ENCODE data around the gene TDRD9.

TDRD9 gene

DNA sequence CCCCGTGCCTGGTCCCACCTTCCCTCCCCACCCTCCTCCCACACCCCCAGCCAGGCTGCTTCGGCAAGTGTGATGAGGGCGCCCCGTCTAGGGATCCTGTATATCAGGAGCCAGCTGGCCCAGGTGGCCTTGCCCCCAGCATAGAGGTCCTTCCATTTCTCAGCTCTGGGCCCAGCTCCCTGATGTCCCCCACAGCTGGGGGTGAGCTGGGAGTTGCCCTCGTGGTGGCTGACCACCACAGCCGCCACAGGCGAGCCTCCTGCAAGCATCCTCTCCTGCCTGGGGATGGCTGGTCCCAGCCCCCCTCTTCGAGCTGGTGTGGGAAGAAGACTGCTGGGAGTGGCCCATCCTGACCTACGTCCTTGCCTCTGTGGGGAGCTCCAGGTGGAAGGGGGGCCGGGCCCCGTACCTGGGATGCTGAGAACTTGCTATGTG is 164.7 kb downstream of the TDRD9 start:
- no peaks in the 10 kb centered on the region for H3K79me2 ChIP-seq (ENCODE audit: control insufficient read depth, insufficient read depth, low read length, unreplicated experiment)
- no peak overlapping the region for H3K27ac ChIP-seq (ENCODE audit: low read depth, low read length)
- no peak overlapping the region for H2AFZ ChIP-seq (ENCODE audit: low read length, unreplicated experiment)
- H3K27me3 ChIP-seq (ENCODE audit: insufficient read depth, low read length) = no peaks in the 10 kb centered on the region
- H3K4me3 ChIP-seq (ENCODE audit: low read depth, low read length) = no peak overlapping the region
- H3K4me1 ChIP-seq (ENCODE audit: control insufficient read depth, insufficient read depth, low read length, unreplicated experiment) = no peaks in the 10 kb centered on the region
- H3K36me3 ChIP-seq (ENCODE audit: insufficient read depth, low read length) = no peaks in the 10 kb centered on the region

DNA sequence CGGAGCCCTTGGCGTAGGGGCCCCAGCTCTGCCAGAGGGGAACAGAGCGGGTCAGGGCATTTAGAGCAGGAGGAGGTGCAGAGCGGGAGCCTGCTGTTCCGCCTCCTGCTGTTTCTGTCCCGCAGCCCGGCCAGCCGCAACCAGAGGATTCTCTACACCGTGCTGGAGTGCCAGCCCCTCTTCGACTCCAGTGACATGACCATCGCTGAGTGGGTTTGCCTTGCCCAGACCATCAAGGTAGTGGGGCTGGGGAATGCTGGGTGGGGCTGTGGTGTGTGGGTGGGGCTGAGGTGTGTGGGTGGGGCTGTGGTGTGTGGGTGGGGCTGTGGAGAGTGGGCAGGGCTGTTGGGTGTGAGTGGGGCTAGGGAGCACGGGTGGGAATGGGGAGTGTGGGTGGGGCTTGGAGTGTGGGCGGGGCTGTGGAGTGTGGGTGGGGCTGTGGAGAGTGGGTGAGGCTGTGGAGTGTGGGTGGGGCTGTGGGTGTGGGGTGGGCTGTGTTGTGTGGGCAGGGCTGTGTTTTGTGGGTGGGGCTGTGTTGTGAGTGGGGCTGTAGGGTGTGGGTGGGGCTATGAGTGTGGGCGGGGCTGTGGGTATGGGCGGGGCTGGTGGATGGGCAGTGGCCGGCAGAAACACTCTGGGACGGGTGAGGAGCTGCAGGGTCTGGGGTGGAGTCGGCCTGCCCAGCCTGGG is 165.3 kb downstream of the TDRD9 start:
- H3K27ac ChIP-seq (ENCODE audit: low read depth, low read length) = no peak overlapping the region
- H3K79me2 ChIP-seq (ENCODE audit: control insufficient read depth, insufficient read depth, low read length, unreplicated experiment) = no peaks in the 10 kb centered on the region
- no peak overlapping the region for H2AFZ ChIP-seq (ENCODE audit: low read length, unreplicated experiment)
- H3K36me3 ChIP-seq (ENCODE audit: insufficient read depth, low read length) = no peaks in the 10 kb centered on the region
- no peak overlapping the region for H3K4me3 ChIP-seq (ENCODE audit: low read depth, low read length)
- no peaks in the 10 kb centered on the region for H3K4me1 ChIP-seq (ENCODE audit: control insufficient read depth, insufficient read depth, low read length, unreplicated experiment)
- H3K27me3 ChIP-seq (ENCODE audit: insufficient read depth, low read length) = no peaks in the 10 kb centered on the region

DNA sequence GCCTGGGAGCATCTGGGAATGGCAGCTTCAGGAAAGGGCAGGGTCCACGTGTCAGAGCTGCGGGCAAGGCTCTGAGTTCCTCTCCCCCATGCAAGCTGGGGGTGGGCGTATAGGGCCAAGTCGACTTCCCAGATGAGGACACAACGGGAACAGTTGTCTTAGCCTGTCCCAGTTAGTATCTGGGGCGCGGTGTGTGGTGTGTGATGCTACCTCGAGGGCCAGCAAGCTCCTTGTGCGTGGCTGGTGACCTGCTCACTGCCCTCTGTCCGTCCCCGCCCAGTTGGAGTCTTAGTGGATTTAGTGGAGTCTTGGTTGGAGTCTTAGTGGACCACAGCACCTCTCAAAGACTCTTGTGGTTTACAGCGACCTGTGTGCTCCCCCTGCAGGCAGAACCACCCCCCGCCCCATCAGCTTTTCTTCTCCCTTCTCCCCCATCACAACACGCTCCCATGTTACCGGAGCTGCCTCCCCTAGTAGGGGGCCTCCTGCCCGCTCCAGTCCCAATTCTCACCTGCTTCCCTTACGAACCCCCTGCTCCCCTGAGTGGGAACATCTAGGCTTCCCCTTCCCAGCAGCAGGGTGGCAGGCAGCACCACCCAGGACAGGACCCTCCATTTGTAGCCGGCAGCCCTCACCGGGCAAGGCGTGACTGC is 165.9 kb downstream of the TDRD9 start:
- Histone ChIP-seq H3K36me3 (ENCODE audit: insufficient read depth, low read length) (no peaks in the 10 kb centered on the region), H3K4me1 (ENCODE audit: control insufficient read depth, insufficient read depth, low read length, unreplicated experiment) (no peaks in the 10 kb centered on the region), H3K4me3 (ENCODE audit: low read depth, low read length) (no peak overlapping the region), H3K27me3 (ENCODE audit: insufficient read depth, low read length) (no peaks in the 10 kb centered on the region), H2AFZ (ENCODE audit: low read length, unreplicated experiment) (no peak overlapping the region), H3K27ac (ENCODE audit: low read depth, low read length) (no peak overlapping the region), H3K79me2 (ENCODE audit: control insufficient read depth, insufficient read depth, low read length, unreplicated experiment) (no peaks in the 10 kb centered on the region)

DNA sequence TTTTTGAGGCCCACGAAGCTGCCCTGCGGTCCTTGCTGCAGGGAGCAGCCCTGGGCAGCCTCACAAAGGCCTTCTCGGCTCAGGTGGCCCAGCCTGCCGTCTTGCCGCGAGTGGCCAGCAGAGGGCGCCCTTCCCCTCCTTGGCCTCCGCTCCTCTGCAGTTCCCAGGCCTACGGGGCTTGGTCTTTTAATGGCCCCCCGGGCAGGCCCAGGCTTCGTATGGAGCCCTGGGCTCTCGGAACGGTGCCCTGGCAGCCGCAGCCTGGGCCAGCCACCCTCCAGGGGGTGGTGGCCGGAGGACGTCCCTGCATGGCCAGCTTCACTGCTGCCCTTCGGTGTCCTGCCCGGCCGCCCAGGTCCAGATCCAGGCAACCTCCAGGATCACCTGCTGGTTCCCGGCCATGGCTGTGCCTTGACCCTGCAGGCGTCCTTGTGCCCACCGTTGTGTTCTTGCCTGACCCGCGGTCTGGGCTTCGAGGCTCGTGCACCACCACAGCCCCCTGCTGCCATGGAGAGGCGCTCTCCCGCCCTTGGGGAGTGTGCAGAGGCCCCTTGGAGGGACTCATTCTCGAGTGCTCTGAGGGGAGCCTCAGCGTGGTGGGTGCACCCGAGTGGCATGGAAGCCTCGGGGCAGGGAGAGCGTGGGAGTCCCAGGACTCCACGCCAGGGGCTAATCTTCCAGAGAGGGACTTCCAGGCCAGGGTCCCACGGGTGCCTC is 166.6 kb downstream of the TDRD9 start:
- H3K79me2 ChIP-seq (ENCODE audit: control insufficient read depth, insufficient read depth, low read length, unreplicated experiment) = no peaks in the 10 kb centered on the region
- H2AFZ ChIP-seq (ENCODE audit: low read length, unreplicated experiment) = no peak overlapping the region
- no peak overlapping the region for H3K27ac ChIP-seq (ENCODE audit: low read depth, low read length)
- no peaks in the 10 kb centered on the region; the same call in 1 of the 2 replicates for H3K27me3 ChIP-seq (ENCODE audit: insufficient read depth, low read length)
- H3K4me3 ChIP-seq (ENCODE audit: low read depth, low read length) = no peak overlapping the region
- no peaks in the 10 kb centered on the region for H3K4me1 ChIP-seq (ENCODE audit: control insufficient read depth, insufficient read depth, low read length, unreplicated experiment)
- no peaks in the 10 kb centered on the region for H3K36me3 ChIP-seq (ENCODE audit: insufficient read depth, low read length)

DNA sequence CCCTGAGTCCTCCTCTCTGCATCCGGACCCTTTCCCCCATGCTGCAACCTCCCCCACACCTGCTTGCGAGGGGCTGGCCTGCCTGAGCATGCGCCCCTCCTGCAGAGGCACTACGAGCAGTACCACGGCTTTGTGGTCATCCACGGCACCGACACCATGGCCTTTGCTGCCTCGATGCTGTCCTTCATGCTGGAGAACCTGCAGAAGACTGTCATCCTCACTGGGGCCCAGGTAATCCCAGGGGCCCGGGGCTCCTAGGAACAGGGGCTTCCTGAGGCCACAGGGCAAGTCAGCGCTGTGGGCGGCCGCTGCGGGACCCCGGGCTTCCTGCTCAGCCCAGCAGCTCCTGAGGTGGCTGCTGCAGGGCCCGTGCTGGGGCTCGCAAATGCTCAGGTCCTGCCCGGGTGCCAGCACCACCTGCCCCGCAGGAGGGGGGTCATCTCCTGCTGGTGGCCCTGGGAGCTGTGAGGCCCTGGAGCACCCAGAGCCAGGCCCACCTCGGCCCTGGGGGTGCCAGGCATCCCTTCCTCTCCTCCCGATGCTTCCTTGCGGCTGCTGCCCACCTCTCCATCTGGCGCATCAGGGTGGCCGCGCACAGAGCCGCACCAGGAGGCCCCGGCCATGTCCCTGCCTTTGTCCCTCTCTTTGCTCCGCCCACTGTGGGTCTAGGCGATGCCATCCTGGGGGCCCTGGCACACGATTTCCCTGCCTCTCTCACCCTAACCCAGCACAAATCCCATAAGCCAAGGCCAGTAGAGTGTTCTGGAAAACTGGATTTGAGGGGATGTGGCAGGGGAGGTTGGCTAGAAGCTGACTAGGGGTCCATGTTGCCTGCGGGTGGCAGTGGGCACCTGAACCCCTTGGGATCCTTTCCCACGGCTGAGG is 167.4 kb downstream of the TDRD9 start:
- H3K27me3 ChIP-seq (ENCODE audit: insufficient read depth, low read length) = no peaks in the 10 kb centered on the region; the same call in 1 of the 2 replicates
- H3K4me1 ChIP-seq (ENCODE audit: control insufficient read depth, insufficient read depth, low read length, unreplicated experiment) = no peaks in the 10 kb centered on the region
- no peak overlapping the region for H3K4me3 ChIP-seq (ENCODE audit: low read depth, low read length)
- H2AFZ ChIP-seq (ENCODE audit: low read length, unreplicated experiment) = no peak overlapping the region
- H3K36me3 ChIP-seq (ENCODE audit: insufficient read depth, low read length) = no peaks in the 10 kb centered on the region
- no peak overlapping the region for H3K27ac ChIP-seq (ENCODE audit: low read depth, low read length)
- no peaks in the 10 kb centered on the region for H3K79me2 ChIP-seq (ENCODE audit: control insufficient read depth, insufficient read depth, low read length, unreplicated experiment)

DNA sequence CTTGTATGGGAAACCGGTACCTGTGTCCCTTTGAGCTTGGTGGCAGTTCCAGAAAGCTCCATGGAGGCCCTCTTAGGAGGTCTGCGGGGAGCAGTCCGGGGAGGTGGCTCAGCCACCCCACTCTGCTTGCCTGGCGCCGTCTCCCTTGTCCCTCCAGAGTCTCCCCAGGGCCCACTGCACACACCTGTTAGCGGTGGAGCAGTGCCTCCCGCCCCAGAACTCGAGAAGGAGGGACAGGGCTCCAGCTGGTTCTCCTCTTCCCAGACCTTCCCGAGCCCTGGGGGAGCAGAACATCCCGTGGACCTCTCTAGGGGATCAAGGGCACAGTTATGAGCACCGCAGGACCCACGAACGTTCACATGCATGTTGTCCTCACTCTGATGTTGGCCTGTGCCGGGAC is 168.1 kb downstream of the TDRD9 start:
- Histone ChIP-seq H3K79me2 (ENCODE audit: control insufficient read depth, insufficient read depth, low read length, unreplicated experiment) (no peaks in the 10 kb centered on the region), H2AFZ (ENCODE audit: low read length, unreplicated experiment) (no peak overlapping the region), H3K36me3 (ENCODE audit: insufficient read depth, low read length) (no peaks in the 10 kb centered on the region), H3K4me1 (ENCODE audit: control insufficient read depth, insufficient read depth, low read length, unreplicated experiment) (no peaks in the 10 kb centered on the region), H3K27me3 (ENCODE audit: insufficient read depth, low read length) (no peaks in the 10 kb centered on the region; the same call in 1 of the 2 replicates), H3K4me3 (ENCODE audit: low read depth, low read length) (no peak overlapping the region), H3K27ac (ENCODE audit: low read depth, low read length) (no peak overlapping the region)

DNA sequence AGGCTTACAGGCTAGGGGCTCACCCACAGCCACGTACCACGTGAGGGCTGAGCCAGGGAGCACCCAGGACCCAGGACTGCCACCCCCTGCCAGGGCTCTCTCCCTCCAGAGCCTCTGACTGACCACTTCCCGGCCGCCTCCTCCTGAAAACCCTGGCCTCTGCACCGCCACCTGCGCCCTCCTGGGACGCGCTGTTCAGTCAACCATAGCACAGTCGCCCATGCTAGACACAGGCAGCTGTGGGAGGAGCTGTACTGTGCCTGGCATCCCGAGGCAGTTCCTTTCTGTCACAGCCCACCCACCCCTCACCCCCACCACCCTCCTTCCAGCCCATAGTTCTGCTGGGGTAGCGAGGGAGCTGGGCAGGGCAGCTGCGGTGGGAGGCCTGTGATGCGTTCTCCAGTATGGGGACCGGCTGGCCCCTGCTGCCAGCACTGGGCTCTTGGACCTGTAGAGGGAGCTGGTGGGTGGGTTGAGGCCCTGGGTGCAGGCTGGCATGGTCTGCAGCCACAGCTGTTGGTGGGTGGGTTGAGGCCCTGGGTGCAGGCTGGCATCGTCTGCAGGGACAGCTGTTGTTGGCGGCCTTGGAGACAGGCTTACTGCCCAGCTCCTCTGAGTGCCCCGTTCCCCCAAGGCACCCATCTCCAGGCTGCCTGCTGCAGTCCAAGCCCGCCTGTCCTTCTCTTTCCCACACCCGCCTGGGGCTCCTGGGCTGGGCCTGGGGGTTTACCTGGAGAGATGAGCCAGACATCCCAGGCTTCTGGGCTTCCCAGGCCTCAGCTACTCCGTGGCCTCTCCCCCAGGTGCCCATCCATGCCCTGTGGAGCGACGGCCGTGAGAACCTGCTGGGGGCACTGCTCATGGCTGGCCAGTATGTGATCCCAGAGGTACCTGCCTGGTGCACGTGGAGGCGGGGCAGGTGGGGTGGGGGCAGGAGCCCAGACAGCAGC is 168.8 kb downstream of the TDRD9 start:
- Histone ChIP-seq H3K36me3 (ENCODE audit: insufficient read depth, low read length) (no peaks in the 10 kb centered on the region), H2AFZ (ENCODE audit: low read length, unreplicated experiment) (no peak overlapping the region), H3K4me3 (ENCODE audit: low read depth, low read length) (no peak overlapping the region), H3K79me2 (ENCODE audit: control insufficient read depth, insufficient read depth, low read length, unreplicated experiment) (no peaks in the 10 kb centered on the region), H3K27ac (ENCODE audit: low read depth, low read length) (no peak overlapping the region), H3K4me1 (ENCODE audit: control insufficient read depth, insufficient read depth, low read length, unreplicated experiment) (no peaks in the 10 kb centered on the region), H3K27me3 (ENCODE audit: insufficient read depth, low read length) (no peaks in the 10 kb centered on the region; the same call in 1 of the 2 replicates)

DNA sequence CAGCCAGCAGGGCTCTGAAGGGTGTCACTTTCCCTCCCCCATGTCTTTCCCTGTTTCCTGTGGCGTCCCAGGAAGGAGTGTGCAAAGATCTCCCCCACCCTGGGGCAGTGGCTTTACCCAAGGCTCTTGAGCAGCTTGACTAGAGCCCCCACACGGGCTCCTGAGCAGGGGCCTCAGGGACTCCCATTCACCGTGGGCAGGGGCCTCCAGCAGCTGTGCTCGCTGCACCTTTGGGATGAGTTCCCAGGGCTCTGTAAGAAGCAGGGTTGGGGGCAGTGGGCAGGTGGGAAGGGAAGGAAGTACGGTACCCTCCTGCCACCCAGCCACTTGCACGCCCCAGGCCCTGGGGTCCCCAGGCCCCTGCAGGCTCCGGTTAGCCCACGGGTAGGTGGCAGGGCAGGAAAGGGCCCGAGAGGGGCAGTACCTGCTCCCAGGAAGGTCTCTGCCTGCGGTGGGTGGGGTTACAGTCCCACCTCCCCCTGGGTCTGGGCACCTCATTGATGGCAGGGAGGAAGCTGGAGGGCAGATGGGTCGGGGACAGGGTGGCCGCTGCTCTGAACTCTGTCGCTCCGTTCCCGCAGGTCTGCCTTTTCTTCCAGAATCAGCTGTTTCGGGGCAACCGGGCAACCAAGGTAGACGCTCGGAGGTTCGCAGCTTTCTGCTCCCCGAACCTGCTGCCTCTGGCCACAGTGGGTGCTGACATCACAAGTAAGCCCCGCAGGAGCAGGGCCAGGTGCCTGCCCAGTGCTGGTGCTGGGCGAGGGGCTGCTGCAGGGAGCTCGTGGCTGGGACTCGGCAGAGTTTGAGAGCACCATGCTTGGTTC is 170.2 kb downstream of the TDRD9 start:
- no peaks in the 10 kb centered on the region for H3K79me2 ChIP-seq (ENCODE audit: control insufficient read depth, insufficient read depth, low read length, unreplicated experiment)
- H2AFZ ChIP-seq (ENCODE audit: low read length, unreplicated experiment) = no peak overlapping the region
- H3K4me3 ChIP-seq (ENCODE audit: low read depth, low read length) = no peak overlapping the region
- H3K27ac ChIP-seq (ENCODE audit: low read depth, low read length) = no peak overlapping the region
- no peaks in the 10 kb centered on the region for H3K4me1 ChIP-seq (ENCODE audit: control insufficient read depth, insufficient read depth, low read length, unreplicated experiment)
- no peaks in the 10 kb centered on the region; the same call in 1 of the 2 replicates for H3K27me3 ChIP-seq (ENCODE audit: insufficient read depth, low read length)
- H3K36me3 ChIP-seq (ENCODE audit: insufficient read depth, low read length) = no peaks in the 10 kb centered on the region

Measured in ACC112 (cell line).